BLaER1 (cell line): ENCODE results near the gene PDE4B.

Experiments
- H3K27ac ChIP-seq: shearing (Covaris generic); formaldehyde crosslinking; 2 replicates; pipeline ENCODE4 v1.8.1; 2022
- H3K27me3 ChIP-seq: shearing (Covaris generic); formaldehyde crosslinking; 2 replicates; pipeline ENCODE4 v1.8.1; 2022
- H3K36me3 ChIP-seq: shearing (Covaris generic); formaldehyde crosslinking; 2 replicates; pipeline ENCODE4 v1.8.1; 2022
- H3K4me1 ChIP-seq: shearing (Covaris generic); formaldehyde crosslinking; 2 replicates; pipeline ENCODE4 v1.8.1; 2022
- H3K4me2 ChIP-seq: shearing (Covaris generic); formaldehyde crosslinking; 2 replicates; pipeline ENCODE4 v1.8.1; 2022
- H3K4me3 ChIP-seq: shearing (Covaris generic); formaldehyde crosslinking; 2 replicates; pipeline ENCODE4 v1.8.1; 2022
- H3K9ac ChIP-seq: shearing (Covaris generic); formaldehyde crosslinking; 2 replicates; pipeline ENCODE4 v1.8.1; 2022
- H3K9me3 ChIP-seq: shearing (Covaris generic); formaldehyde crosslinking; 2 replicates; pipeline ENCODE4 v1.8.1; 2022
- H4K20me1 ChIP-seq: shearing (Covaris generic); formaldehyde crosslinking; 2 replicates; pipeline ENCODE4 v1.8.1; 2022
- Cebpa-rat ChIP-seq: shearing (Covaris generic); IDR thresholded peaks from 2 replicates; pipeline ENCODE4 v1.8.1; 2022

The PDE4B gene

DNA sequence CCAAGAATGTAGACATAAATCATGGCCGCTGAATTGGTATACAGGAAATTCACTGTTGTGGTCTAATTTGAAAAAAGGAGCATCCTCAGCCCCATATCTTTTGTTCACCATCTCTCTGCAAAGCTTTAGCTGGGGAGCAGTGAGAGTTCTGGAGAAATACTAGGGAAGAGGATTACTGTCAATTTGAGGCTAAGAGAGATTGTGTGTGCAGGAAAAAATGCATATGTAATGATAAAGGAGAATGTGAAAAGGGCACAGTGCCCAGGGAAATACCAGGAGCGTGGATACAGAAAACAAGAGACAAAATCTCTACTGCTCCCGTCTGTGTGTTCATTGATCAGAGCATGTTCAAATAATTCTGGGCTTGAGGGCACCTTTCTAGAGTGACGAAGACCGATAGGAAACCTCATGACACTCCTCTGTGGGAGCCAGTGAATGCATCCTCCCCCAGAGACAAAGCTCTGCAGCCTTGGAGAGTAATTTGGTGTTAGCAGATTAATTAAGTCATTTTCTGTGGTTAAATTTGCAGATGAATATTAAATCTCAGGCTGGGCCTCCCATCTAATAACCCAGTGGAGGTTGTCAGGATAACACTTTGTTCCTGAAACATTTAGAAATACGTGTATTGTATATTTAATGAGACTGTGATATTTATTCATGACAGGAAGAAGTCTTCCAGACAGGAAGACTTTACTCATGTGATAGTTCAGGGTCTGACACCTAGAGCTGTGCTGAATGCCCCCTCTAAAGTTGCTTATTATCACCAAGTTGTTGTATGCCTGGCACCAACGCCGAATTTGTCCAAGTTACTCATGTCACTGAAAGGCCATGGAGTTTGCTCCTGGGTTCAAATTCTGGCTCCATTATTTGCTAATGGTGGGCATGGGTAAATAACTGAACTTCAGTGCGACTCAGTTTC, 453.9 kb downstream of the PDE4B start:
- Histone ChIP-seq H4K20me1 (no peaks in the 10 kb centered on the region), H3K9me3 (no peaks in the 10 kb centered on the region), H3K27ac (no peak overlapping the region), H3K4me2 (no peak overlapping the region), H3K36me3 (no peaks in the 10 kb centered on the region), H3K4me1 (peaks cover 16% of the 10 kb centered on the region), H3K4me3 (no peak overlapping the region), H3K9ac (no peak overlapping the region), H3K27me3 (no peaks in the 10 kb centered on the region)
- TF ChIP-seq Cebpa-rat: no peak

DNA sequence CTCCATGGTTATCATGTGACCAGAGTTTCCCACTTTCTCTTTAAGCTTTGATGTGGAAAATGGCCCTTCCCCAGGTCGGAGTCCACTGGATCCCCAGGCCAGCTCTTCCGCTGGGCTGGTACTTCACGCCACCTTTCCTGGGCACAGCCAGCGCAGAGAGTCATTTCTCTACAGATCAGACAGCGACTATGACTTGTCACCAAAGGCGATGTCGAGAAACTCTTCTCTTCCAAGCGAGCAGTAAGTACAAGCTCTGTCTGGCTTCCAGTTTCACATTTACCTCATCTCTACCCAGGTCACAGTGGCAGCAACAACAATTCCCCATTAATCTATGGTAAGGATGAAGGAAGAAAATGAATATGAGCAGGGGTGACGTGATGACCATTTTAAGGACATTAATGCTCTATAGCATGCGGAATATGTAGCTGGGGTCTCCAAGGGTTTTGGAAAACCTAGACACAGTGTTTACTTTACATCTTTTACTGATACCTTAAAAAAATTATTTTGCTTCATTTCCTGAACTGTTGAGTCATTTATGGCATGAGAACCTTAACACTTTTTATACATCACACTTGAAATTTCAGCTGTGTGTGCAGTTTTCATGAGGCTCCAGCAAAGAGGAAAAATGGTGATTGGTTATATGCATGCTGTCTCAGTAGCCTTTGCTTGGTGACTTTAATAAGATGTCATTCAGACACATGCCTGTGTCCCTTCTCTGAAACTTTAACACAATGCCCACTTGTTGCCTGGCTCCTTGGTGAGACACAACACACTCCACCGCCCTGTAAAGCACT, 454.9 kb downstream of the PDE4B start:
- H3K9me3 ChIP-seq: no peaks in the 10 kb centered on the region
- TF ChIP-seq Cebpa-rat: no peak
- no peaks in the 10 kb centered on the region for H3K36me3 ChIP-seq
- H3K4me3 ChIP-seq: no peak overlapping the region
- H3K27ac ChIP-seq: no peak overlapping the region
- no peak overlapping the region for H3K9ac ChIP-seq
- no peaks in the 10 kb centered on the region for H3K27me3 ChIP-seq
- no peak overlapping the region for H3K4me2 ChIP-seq
- no peaks in the 10 kb centered on the region for H4K20me1 ChIP-seq
- H3K4me1 ChIP-seq: peaks cover 16% of the 10 kb centered on the region

DNA sequence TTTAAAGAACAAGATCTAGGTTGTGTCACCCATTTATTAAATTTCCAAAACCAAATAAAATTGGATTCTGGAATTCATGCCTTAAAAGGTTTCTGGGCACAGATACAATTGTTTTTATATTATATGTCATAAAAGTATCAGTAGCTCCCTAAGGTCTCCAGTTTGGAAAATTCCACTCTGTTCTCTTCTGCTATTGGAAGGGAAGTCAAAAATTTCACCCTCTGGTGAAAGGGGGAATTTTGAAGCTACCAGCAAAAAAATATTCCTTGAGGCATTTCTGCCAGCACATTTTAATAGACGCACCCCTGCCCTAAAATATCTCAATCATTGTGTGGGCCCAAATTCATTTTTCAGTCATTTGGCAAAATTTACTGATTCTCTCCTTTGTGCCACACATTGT, 455.6 kb downstream of the PDE4B start:
- Histone ChIP-seq H3K4me2 (no peak overlapping the region), H3K4me3 (no peak overlapping the region), H3K4me1 (peaks cover 16% of the 10 kb centered on the region), H3K27ac (no peak overlapping the region), H4K20me1 (no peaks in the 10 kb centered on the region), H3K36me3 (no peaks in the 10 kb centered on the region), H3K9ac (no peak overlapping the region), H3K9me3 (no peaks in the 10 kb centered on the region), H3K27me3 (no peaks in the 10 kb centered on the region)
- TF ChIP-seq Cebpa-rat: no peak

DNA sequence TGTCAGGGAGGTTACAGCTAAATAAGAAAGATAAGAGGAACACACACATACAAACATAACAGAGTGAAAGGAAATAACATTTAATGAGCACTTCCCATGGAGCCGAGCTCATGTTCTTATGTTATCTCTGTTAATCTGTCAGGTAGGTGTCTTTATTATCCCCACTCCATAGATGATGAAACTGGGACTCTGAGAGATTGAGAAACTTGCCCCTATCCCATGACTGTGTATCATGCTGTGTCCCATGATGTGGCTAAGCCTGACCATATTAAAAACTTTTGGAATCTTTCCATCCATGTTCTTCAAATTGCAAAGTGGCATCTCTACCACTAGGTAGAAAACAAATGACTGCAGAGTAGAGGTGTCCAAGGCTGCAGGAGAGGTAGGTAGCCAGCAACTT, 456.1 kb downstream of the PDE4B start:
- no peak overlapping the region for H3K4me2 ChIP-seq
- no peak overlapping the region for H3K4me3 ChIP-seq
- no peaks in the 10 kb centered on the region for H4K20me1 ChIP-seq
- H3K9ac ChIP-seq: no peak overlapping the region
- no peak for TF ChIP-seq Cebpa-rat
- H3K4me1 ChIP-seq: peaks cover 16% of the 10 kb centered on the region
- no peak overlapping the region for H3K27ac ChIP-seq
- no peaks in the 10 kb centered on the region for H3K27me3 ChIP-seq
- no peaks in the 10 kb centered on the region for H3K36me3 ChIP-seq
- H3K9me3 ChIP-seq: no peaks in the 10 kb centered on the region

DNA sequence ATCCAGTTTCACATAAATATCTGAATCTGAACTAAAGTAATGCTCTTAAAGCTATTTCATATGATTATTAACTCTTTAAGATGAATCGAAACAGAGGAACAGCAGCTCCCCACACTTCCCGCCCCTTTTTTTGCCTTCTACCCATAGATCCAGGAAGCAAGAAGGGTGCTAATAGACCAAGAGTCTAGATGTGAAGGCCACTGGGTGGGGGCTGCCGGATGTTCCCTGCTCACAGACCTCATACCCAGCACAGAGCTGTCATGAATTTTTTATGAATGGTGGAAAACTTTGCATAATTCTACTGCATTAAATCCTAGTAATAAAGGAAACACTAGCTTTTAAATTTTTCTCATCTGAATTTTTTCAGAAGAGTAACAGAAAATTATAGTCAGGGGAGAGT, 457.4 kb downstream of the PDE4B start:
- no peak overlapping the region for H3K27ac ChIP-seq
- H3K4me1 ChIP-seq: peaks cover 17% of the 10 kb centered on the region
- no peaks in the 10 kb centered on the region for H4K20me1 ChIP-seq
- H3K4me3 ChIP-seq: no peak overlapping the region
- no peaks in the 10 kb centered on the region for H3K27me3 ChIP-seq
- no peak overlapping the region for H3K9ac ChIP-seq
- no peaks in the 10 kb centered on the region for H3K36me3 ChIP-seq
- no peak for TF ChIP-seq Cebpa-rat
- H3K9me3 ChIP-seq: no peaks in the 10 kb centered on the region
- H3K4me2 ChIP-seq: no peak overlapping the region

DNA sequence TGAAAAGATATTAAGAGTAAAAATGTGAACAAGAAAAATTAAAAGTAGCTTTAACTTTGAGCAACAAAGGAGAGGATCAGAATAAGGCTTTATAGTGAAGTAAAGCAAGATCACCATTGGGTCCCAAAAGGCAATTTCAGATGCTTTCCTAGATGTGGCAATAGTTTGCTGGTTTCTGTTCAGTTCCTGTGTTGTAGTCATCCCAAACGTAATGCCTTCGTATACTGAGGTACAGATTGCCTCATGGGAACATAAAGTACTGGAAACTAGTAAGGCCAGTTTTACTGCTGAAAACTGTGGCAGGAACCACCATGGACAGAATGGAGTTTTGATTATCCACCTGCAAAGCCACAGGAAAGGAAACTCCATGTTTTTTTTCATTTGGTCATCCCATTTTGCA, 457.8 kb downstream of the PDE4B start:
- H3K27me3 ChIP-seq: no peaks in the 10 kb centered on the region
- peaks cover 14% of the 10 kb centered on the region for H3K4me1 ChIP-seq
- no peak overlapping the region for H3K4me2 ChIP-seq
- H3K4me3 ChIP-seq: no peak overlapping the region
- TF ChIP-seq Cebpa-rat: no peak
- no peaks in the 10 kb centered on the region for H3K9me3 ChIP-seq
- no peak overlapping the region for H3K27ac ChIP-seq
- no peak overlapping the region for H3K9ac ChIP-seq
- H3K36me3 ChIP-seq: no peaks in the 10 kb centered on the region
- H4K20me1 ChIP-seq: no peaks in the 10 kb centered on the region

DNA sequence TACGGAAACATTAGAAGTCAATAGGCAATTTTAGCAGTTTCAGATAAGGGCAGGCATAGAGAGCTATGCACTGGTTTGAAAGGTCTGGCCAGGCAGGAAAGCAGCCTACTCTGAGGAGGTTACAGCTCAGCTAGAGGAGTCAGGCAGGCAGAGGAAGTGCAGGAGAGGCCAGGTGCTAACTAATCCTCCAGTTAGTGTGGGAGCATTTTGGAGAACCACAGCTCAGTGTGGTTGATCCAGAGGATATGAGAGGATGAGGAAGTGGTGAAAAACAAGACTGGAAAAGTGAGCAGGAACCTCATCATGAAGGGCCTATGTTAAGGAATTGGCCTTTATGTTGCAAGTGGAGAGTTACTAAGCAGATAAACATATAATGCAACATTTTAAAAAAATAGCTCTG, 458.9 kb downstream of the PDE4B start:
- no peaks in the 10 kb centered on the region for H3K36me3 ChIP-seq
- H3K4me3 ChIP-seq: no peak overlapping the region
- no peaks in the 10 kb centered on the region for H4K20me1 ChIP-seq
- TF ChIP-seq Cebpa-rat: no peak
- peaks cover 6% of the 10 kb centered on the region; the same call in 1 of the 2 replicates for H3K4me1 ChIP-seq
- no peaks in the 10 kb centered on the region for H3K27me3 ChIP-seq
- no peak overlapping the region for H3K4me2 ChIP-seq
- H3K9ac ChIP-seq: no peak overlapping the region
- no peaks in the 10 kb centered on the region for H3K9me3 ChIP-seq
- H3K27ac ChIP-seq: no peak overlapping the region

DNA sequence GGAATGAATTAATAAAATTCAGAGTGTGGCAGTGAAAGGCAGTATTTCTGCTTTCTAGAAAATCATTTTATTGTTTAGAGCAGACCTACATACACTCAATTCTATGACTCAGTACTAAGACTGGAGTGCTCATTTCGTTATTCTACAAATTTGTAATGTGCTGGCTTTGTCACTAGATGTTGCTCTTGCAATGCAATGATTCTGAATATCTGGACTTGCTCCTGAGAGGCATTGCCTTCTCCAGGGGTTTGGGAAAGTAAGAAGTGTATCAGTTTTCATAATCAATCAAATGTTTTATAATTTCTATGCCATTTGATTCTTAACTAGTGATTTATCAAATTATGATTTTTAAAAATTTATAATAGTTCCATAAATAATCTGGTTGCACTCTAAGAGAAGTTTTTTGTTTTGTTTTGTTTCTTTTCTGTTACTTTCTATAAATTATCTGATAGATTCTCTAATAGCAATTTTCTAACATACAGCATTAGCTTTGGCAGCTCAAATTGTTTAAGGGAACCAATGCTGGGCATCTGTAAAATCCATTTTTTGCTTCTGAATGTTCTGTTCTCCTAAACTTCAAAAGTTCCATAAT, 460.7 kb downstream of the PDE4B start:
- no peaks in the 10 kb centered on the region for H3K36me3 ChIP-seq
- no peak for TF ChIP-seq Cebpa-rat
- peaks cover 6% of the 10 kb centered on the region; the same call in 1 of the 2 replicates for H3K4me1 ChIP-seq
- H4K20me1 ChIP-seq: no peaks in the 10 kb centered on the region
- no peak overlapping the region for H3K9ac ChIP-seq
- no peaks in the 10 kb centered on the region for H3K27me3 ChIP-seq
- H3K9me3 ChIP-seq: no peaks in the 10 kb centered on the region
- H3K4me2 ChIP-seq: no peak overlapping the region
- H3K27ac ChIP-seq: no peak overlapping the region
- no peak overlapping the region for H3K4me3 ChIP-seq

DNA sequence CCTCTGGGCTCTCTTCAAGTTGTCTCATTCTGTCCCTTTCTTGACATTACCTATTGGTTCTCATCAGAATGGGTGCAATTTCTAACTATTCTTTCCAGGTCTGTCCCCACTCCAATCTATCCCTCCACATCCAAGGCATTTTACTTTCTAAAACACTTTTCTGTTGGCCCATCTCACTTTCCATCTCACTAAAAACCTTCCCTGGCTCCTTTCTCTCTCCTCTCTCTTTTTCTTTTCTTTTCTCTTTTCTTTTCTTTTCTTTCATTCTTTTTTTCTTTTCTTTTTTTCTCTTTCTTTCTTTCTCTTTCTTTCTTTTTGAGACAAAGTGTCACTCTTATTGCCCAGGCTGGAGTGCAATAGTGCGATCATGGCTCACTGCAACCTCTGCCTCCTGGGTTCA, 462.1 kb downstream of the PDE4B start:
- Histone ChIP-seq H3K9ac (no peak overlapping the region), H3K9me3 (no peaks in the 10 kb centered on the region), H3K4me2 (no peak overlapping the region), H3K4me3 (no peak overlapping the region), H3K4me1 (peaks cover 6% of the 10 kb centered on the region; the same call in 1 of the 2 replicates), H3K27me3 (no peaks in the 10 kb centered on the region), H3K36me3 (no peaks in the 10 kb centered on the region), H3K27ac (no peak overlapping the region), H4K20me1 (no peaks in the 10 kb centered on the region)
- no peak for TF ChIP-seq Cebpa-rat
